ENCODE measurements around the gene USP17L27.
A peak's percentile ranks its signal among the peaks of the same experiment; 100 is the strongest.
"Not testable (repeated sequence)": the region's sequence is repeated elsewhere in the genome, so short reads cannot be mapped to it uniquely, and the experiment has no call there.

Gene USP17L27

GRCh38 chr4:9381012-9381534, 37.1 kb downstream of the USP17L27 start:
- peak overlapping the region; percentile 34 for H3K4me3 ChIP-seq (ENCODE audit: low read length)
- not testable (repeated sequence) for H3K4me1 ChIP-seq (ENCODE audit: insufficient read depth, low read length); H3K27ac ChIP-seq (ENCODE audit: low read depth, low read length); H3K36me3 ChIP-seq (ENCODE audit: insufficient read depth, low read length); H3K9me3 ChIP-seq (ENCODE audit: insufficient read depth, low read depth, low read length); H3K27me3 ChIP-seq (ENCODE audit: insufficient read depth, low read length); H3K9ac ChIP-seq (ENCODE audit: low read depth, low read length)
- WGBS: 64% methylated on average over 28 of the region's 36 CpGs

- H3K27ac ChIP-seq (ENCODE audit: low read depth, low read length): no peak overlapping the region
- H3K27me3 ChIP-seq (ENCODE audit: insufficient read depth, low read length): no peaks in the 10 kb centered on the region
- H3K9me3 ChIP-seq (ENCODE audit: insufficient read depth, low read depth, low read length): no peaks in the 10 kb centered on the region
- H3K36me3 ChIP-seq (ENCODE audit: insufficient read depth, low read length): no peaks in the 10 kb centered on the region
- 70% methylated on average over 1 of the region's 1 CpG for WGBS
- H3K9ac ChIP-seq (ENCODE audit: low read depth, low read length): no peak overlapping the region
- no peak overlapping the region for H3K4me3 ChIP-seq (ENCODE audit: low read length)
- H3K4me1 ChIP-seq (ENCODE audit: insufficient read depth, low read length): no peaks in the 10 kb centered on the region
Measured at GRCh38 chr4:9384126-9384525, 40.2 kb downstream of the USP17L27 start.

GRCh38 chr4:9389001-9389400, 45.1 kb downstream of the USP17L27 start:
- WGBS: 84% methylated on average over 2 of the region's 2 CpGs
- H3K4me3 ChIP-seq (ENCODE audit: low read length); H3K9ac ChIP-seq (ENCODE audit: low read depth, low read length): not testable (repeated sequence)

More at GRCh38 chr4:9389001-9389400, 45.1 kb downstream of the USP17L27 start:
- H3K27ac ChIP-seq (ENCODE audit: low read depth, low read length); H3K9me3 ChIP-seq (ENCODE audit: insufficient read depth, low read depth, low read length); H3K4me1 ChIP-seq (ENCODE audit: insufficient read depth, low read length); H3K27me3 ChIP-seq (ENCODE audit: insufficient read depth, low read length); H3K36me3 ChIP-seq (ENCODE audit: insufficient read depth, low read length): not testable (repeated sequence)
